Caco-2 (cell line): ENCODE measurements around the gene DNAAF8. TPM values are rescaled to one million over a fixed set of nuclear protein-coding genes. Genes with fewer than 3 reads are reported as not detected.

ENCODE experiments used
- Bru-seq: library from RNA; stranded (reverse); fragments of 400-500 nt; gene quantifications from one replicate; lab custom pipeline; 2021; lab: Mats Ljungman, UMichigan
- BruChase-seq, 2 experiments: library from RNA; stranded (reverse); fragments of 400-500 nt; gene quantifications; one replicate each; lab custom pipeline; 2021; lab: Mats Ljungman, UMichigan
- BruUV-seq: library from RNA; stranded (reverse); fragments of 400-500 nt; replicated peaks from 2 replicates; lab custom pipeline; 2021; lab: Mats Ljungman, UMichigan
- CTCF ChIA-PET: fragments of 300-600 bp; sonication (Branson Sonifier 250); formaldehyde crosslinking; loops from one replicate; lab custom pipeline; 2022; ENCODE audit warnings: antibody characterized with exemption; lab: Charles Lee
- POLR2A ChIA-PET: fragments of 300-600 bp; sonication (Branson Sonifier 250); formaldehyde crosslinking; loops from one replicate; lab custom pipeline; 2022; ENCODE audit warnings: antibody characterized with exemption; lab: Charles Lee
- DNase-seq, 2 experiments: peaks; one replicate each; pipeline versions ENCODE4 v3.0.0 to v3.0.0-alpha.2; 2020 to 2022
- H3K27me3 ChIP-seq: replicated peaks from 2 replicates; pipeline ENCODE4 v1.6.0; 2011; ENCODE audit warnings: low read length; ENCODE audit not compliant: control insufficient read depth, insufficient read depth
- H3K36me3 ChIP-seq: 2 replicates; pipeline ENCODE4 v1.5.1; 2011; ENCODE audit warnings: low read length; ENCODE audit not compliant: control insufficient read depth, insufficient read depth
- H3K4me1 ChIP-seq: fragments of 250-450 bp; sonication (Bioruptor Pico); 2 replicates; pipeline ENCODE4 v1.5.1; 2020; ENCODE audit warnings: mild to moderate bottlenecking
- H3K4me3 ChIP-seq: 2 replicates; pipeline ENCODE4 v1.5.1; 2011; ENCODE audit warnings: low read depth, mild to moderate bottlenecking, control low read depth, low read length
- H3K9me3 ChIP-seq: fragments of 250-450 bp; sonication (Bioruptor Pico); 2 replicates; pipeline ENCODE4 v1.5.1; 2020; ENCODE audit warnings: mild to moderate bottlenecking, moderate library complexity
- H3K27ac Mint-ChIP-seq: one replicate; pipeline ENCODE4 v1.8.0; 2022; ENCODE audit warnings: mixed read lengths; ENCODE audit not compliant: unreplicated experiment
- H3K27me3 Mint-ChIP-seq: one replicate; pipeline ENCODE4 v1.8.0; 2022; ENCODE audit warnings: mixed read lengths; ENCODE audit not compliant: insufficient read depth, unreplicated experiment
- H3K36me3 Mint-ChIP-seq: one replicate; pipeline ENCODE4 v1.8.0; 2022; ENCODE audit warnings: mild to moderate bottlenecking, mixed read lengths; ENCODE audit not compliant: insufficient read depth, unreplicated experiment
- H3K4me1 Mint-ChIP-seq: one replicate; pipeline ENCODE4 v1.8.0; 2022; ENCODE audit warnings: low read depth, mixed read lengths; ENCODE audit not compliant: unreplicated experiment
- H3K4me3 Mint-ChIP-seq: one replicate; pipeline ENCODE4 v1.8.0; 2022; ENCODE audit warnings: mild to moderate bottlenecking, moderate library complexity, mixed read lengths; ENCODE audit not compliant: unreplicated experiment
- H3K9me3 Mint-ChIP-seq: one replicate; pipeline ENCODE4 v1.8.0; 2022; ENCODE audit warnings: mixed read lengths; ENCODE audit not compliant: unreplicated experiment
- intact Hi-C: fragments of 100-400 bp; cut with micrococcal nuclease; formaldehyde crosslinking; loops from one replicate; pipeline ENCODE4 v1.10.0; 2022; ENCODE audit not compliant: unreplicated experiment
- long read RNA-seq: library from polyadenylated mRNA; stranded (forward); transcript quantifications from one replicate; pipeline ENCODE4 v2.0.0, GENCODE V29; 2022
- total RNA-seq: library from RNA; stranded (reverse); gene quantifications from 2 replicates; pipeline ENCODE4 v1.2.3, GENCODE V29; 2022
- TF ChIP-seq, protein P1 (sequence below), 2 experiments: fragments of 200-600 bp in 1 of 2; IDR thresholded peaks; 1 replicate in 1 of 2; 2 replicates in 1 of 2; pipeline versions ENCODE4 v1.5.1 to v1.8.0; 2011 to 2022; ENCODE audit warnings: antibody characterized with exemption in 1 of 2, control low read depth in 1 of 2, inconsistent platforms in 1 of 2, low read depth in 1 of 2, low read length in 1 of 2, mild to moderate bottlenecking in 1 of 2, moderate library complexity in 1 of 2; ENCODE audit not compliant: insufficient read depth in 1 of 2, severe bottlenecking in 1 of 2, unreplicated experiment in 1 of 2

The DNAAF8 gene
- total RNA-seq (0.54 TPM in 1 of 2 replicates, not detected in the other), Bru-seq, nascent RNA (percentile 9 among the genes with signal in this experiment), BruChase-seq, experiment 1, labeled RNA remaining after a 2-hour chase (percentile 9 among the genes with signal in this experiment), BruChase-seq, experiment 2, labeled RNA remaining after a 6-hour chase (percentile 6 among the genes with signal in this experiment)
- long read RNA-seq = 0 reads

- DNase-seq = peak; percentile 96 to 98
- Mint-ChIP-seq H3K27ac (peak within 1 kb of the TSS; percentile 99), H3K36me3 (peaks cover 22% of the 10 kb centered on the region), H3K4me1 (no peaks in the 10 kb centered on the region), H3K9me3 (no peaks in the 10 kb centered on the region), H3K4me3 (peak within 1 kb of the TSS; percentile 97), H3K27me3 (no peaks in the 10 kb centered on the region)
- intact Hi-C loops = loop anchor here (2.0 kb wide), 3 partner anchors 35 to 225 kb away; partner anchors contain the start of genes ROGDI and SEC14L5
- Histone ChIP-seq H3K4me1 (peaks cover 4% of the 10 kb centered on the region; the same call in 1 of the 2 replicates), H3K27me3 (no peaks in the 10 kb centered on the region), H3K9me3 (no peaks in the 10 kb centered on the region), H3K4me3 (peak within 1 kb of the TSS; percentile 85), H3K36me3 (no peaks in the 10 kb centered on the region)
- POLR2A ChIA-PET = interaction anchor here (0.5 to 2.4 kb wide), 14 partner anchors 10 to 364 kb away, joined by 3 to 20 read pairs (median 4); partner anchors contain the start of genes CDIP1, MGRN1, NUDT16L1 and ROGDI
- TF ChIP-seq, protein P1, sequence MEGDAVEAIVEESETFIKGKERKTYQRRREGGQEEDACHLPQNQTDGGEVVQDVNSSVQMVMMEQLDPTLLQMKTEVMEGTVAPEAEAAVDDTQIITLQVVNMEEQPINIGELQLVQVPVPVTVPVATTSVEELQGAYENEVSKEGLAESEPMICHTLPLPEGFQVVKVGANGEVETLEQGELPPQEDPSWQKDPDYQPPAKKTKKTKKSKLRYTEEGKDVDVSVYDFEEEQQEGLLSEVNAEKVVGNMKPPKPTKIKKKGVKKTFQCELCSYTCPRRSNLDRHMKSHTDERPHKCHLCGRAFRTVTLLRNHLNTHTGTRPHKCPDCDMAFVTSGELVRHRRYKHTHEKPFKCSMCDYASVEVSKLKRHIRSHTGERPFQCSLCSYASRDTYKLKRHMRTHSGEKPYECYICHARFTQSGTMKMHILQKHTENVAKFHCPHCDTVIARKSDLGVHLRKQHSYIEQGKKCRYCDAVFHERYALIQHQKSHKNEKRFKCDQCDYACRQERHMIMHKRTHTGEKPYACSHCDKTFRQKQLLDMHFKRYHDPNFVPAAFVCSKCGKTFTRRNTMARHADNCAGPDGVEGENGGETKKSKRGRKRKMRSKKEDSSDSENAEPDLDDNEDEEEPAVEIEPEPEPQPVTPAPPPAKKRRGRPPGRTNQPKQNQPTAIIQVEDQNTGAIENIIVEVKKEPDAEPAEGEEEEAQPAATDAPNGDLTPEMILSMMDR (IDR thresholded peaks at IDR 0.05; ENCODE audit: insufficient read depth in 1 of 2, low read depth in 1 of 2, low read length in 1 of 2, severe bottlenecking in 1 of 2, unreplicated experiment in 1 of 2) = no peak
- CTCF ChIA-PET = interaction anchor here (0.6 to 1.7 kb wide), 11 partner anchors 17 to 224 kb away, joined by 3 to 10 read pairs (median 3); partner anchors contain the start of genes MGRN1, NUDT16L1, SEC14L5 and SEPTIN12
- no TSS peak for BruUV-seq
Observed at GRCh38 chr16:4734063-4734729, at the start of gene DNAAF8, which contains the start of gene ANKS3. TSS of gene DNAAF8 (plus strand) at chr16:4734537. CDS start at chr16:4736515, 1,978 bp downstream. TSS of gene ANKS3 (minus strand) at chr16:4734271. CDS start at chr16:4730149, 4,122 bp downstream.

- H3K36me3 Mint-ChIP-seq = peaks cover 19% of the 10 kb centered on the region
- TF ChIP-seq, protein P1 (IDR thresholded peaks at IDR 0.05; ENCODE audit: insufficient read depth in 1 of 2, low read depth in 1 of 2, low read length in 1 of 2, severe bottlenecking in 1 of 2, unreplicated experiment in 1 of 2) = no peak
Observed at GRCh38 chr16:4684763-4685162, 49.6 kb upstream of the DNAAF8 start.

GRCh38 chr16:4685292-4685691, 49.0 kb upstream of the DNAAF8 start:
- ChIA-PET CTCF (no interaction called here), POLR2A (no interaction called here)
- TF ChIP-seq, protein P1 (IDR thresholded peaks at IDR 0.05; ENCODE audit: insufficient read depth in 1 of 2, low read depth in 1 of 2, low read length in 1 of 2, severe bottlenecking in 1 of 2, unreplicated experiment in 1 of 2) = no peak
- H3K27ac Mint-ChIP-seq = no peak overlapping the region
- no TSS peak for BruUV-seq
- Histone ChIP-seq H3K27me3 (no peaks in the 10 kb centered on the region), H3K4me3 (no peak overlapping the region), H3K9me3 (no peaks in the 10 kb centered on the region), H3K4me1 (no peaks in the 10 kb centered on the region), H3K36me3 (peaks cover 7% of the 10 kb centered on the region)
- DNase-seq = no peak
- peaks cover 17% of the 10 kb centered on the region for H3K36me3 Mint-ChIP-seq
- H3K4me3 Mint-ChIP-seq = no peak overlapping the region
- no peaks in the 10 kb centered on the region for H3K27me3 Mint-ChIP-seq
- intact Hi-C loops = no loop called here
- H3K9me3 Mint-ChIP-seq = no peaks in the 10 kb centered on the region
- no peaks in the 10 kb centered on the region for H3K4me1 Mint-ChIP-seq

More at GRCh38 chr16:4684763-4685162, 49.6 kb upstream of the DNAAF8 start:
- no peak overlapping the region for H3K4me3 Mint-ChIP-seq
- POLR2A ChIA-PET = no interaction called here
- Histone ChIP-seq H3K9me3 (no peaks in the 10 kb centered on the region), H3K4me3 (no peak overlapping the region), H3K27me3 (no peaks in the 10 kb centered on the region), H3K4me1 (no peaks in the 10 kb centered on the region), H3K36me3 (peaks cover 7% of the 10 kb centered on the region)
- no TSS peak for BruUV-seq
- H3K27ac Mint-ChIP-seq = no peak overlapping the region
- intact Hi-C loops = no loop called here
- CTCF ChIA-PET = no interaction called here
- DNase-seq = no peak
- H3K9me3 Mint-ChIP-seq = no peaks in the 10 kb centered on the region
- H3K4me1 Mint-ChIP-seq = no peaks in the 10 kb centered on the region
- no peaks in the 10 kb centered on the region for H3K27me3 Mint-ChIP-seq
